Measurements from ENCODE around the gene CA12.

- TF ChIP-seq EZH2 (IDR thresholded peaks at IDR 0.05; ENCODE audit: borderline replicate concordance, low read depth, low read length, poor library complexity, severe bottlenecking) (no peak), CTCF (conservative IDR thresholded peaks at IDR 0.05; ENCODE audit: low read depth, low read length) (no peak)
These were observed 6.3 kb upstream of the CA12 start for GRCh38 chr15:63387748-63388493.

Measured in A673 (cell line).